Neural progenitor cell (in vitro differentiated cells): Measurements from ENCODE around the gene CA12.
A peak's percentile ranks its signal among the peaks of the same experiment; 100 is the strongest.

ENCODE experiments used
- EZH2 ChIP-seq: fragments of 200-600 bp; sonication (generic); IDR thresholded peaks from 2 replicates; pipeline ENCODE4 v1.6.1; 2017; ENCODE audit warnings: antibody characterized with exemption, mild to moderate bottlenecking, moderate library complexity
- EZH2phosphoT487 ChIP-seq: fragments of 200-600 bp; sonication (generic); IDR thresholded peaks from 2 replicates; pipeline ENCODE4 v1.6.1; 2017; ENCODE audit warnings: antibody characterized with exemption
- TF ChIP-seq, protein P1 (sequence below): fragments of 200-600 bp; sonication (generic); IDR thresholded peaks from 2 replicates; pipeline ENCODE4 v1.5.1; 2017; ENCODE audit warnings: antibody characterized with exemption, mild to moderate bottlenecking

DNA sequence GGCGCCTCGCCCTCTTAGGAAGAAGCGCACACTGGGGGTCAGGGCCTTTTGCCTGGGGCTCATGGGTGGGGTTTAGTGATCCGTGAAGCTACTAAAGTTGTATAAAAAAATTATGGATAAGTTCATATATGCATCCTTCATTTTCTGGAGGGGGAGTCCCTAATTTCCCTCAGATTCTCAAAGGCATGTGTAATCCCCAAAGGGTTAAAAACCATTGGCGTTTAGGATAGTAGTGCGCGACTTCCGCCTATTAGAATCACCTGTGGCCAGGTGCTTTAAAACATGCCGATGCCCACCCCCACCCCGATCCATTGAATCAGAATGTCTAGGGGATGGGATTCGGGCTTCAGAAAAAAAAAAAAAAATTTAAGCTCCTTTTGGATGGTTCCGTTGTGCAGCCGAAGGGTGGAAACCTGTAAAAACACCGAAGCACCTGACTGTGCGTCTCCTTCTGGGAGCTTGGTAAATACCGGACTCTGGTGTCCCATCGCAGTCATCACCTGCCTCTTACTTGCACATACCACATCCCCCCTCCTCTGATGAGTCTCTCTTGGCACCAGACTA is 103.7 kb downstream of the CA12 start:
- TF ChIP-seq, protein P1, sequence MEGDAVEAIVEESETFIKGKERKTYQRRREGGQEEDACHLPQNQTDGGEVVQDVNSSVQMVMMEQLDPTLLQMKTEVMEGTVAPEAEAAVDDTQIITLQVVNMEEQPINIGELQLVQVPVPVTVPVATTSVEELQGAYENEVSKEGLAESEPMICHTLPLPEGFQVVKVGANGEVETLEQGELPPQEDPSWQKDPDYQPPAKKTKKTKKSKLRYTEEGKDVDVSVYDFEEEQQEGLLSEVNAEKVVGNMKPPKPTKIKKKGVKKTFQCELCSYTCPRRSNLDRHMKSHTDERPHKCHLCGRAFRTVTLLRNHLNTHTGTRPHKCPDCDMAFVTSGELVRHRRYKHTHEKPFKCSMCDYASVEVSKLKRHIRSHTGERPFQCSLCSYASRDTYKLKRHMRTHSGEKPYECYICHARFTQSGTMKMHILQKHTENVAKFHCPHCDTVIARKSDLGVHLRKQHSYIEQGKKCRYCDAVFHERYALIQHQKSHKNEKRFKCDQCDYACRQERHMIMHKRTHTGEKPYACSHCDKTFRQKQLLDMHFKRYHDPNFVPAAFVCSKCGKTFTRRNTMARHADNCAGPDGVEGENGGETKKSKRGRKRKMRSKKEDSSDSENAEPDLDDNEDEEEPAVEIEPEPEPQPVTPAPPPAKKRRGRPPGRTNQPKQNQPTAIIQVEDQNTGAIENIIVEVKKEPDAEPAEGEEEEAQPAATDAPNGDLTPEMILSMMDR = no peak
- TF ChIP-seq EZH2phosphoT487 (no peak), EZH2 (peak; percentile 75)
